Suppressor macrophage (primary cell): ENCODE data around the gene MICAL3.
"Not testable (repeated sequence)": the region's sequence is repeated elsewhere in the genome, so short reads cannot be mapped to it uniquely, and the experiment has no call there.

Source experiments
- DNase-seq, 4 experiments: peaks; one replicate each; pipeline ENCODE4 v3.0.0-alpha.2; 2020 to 2022

Gene MICAL3

DNA sequence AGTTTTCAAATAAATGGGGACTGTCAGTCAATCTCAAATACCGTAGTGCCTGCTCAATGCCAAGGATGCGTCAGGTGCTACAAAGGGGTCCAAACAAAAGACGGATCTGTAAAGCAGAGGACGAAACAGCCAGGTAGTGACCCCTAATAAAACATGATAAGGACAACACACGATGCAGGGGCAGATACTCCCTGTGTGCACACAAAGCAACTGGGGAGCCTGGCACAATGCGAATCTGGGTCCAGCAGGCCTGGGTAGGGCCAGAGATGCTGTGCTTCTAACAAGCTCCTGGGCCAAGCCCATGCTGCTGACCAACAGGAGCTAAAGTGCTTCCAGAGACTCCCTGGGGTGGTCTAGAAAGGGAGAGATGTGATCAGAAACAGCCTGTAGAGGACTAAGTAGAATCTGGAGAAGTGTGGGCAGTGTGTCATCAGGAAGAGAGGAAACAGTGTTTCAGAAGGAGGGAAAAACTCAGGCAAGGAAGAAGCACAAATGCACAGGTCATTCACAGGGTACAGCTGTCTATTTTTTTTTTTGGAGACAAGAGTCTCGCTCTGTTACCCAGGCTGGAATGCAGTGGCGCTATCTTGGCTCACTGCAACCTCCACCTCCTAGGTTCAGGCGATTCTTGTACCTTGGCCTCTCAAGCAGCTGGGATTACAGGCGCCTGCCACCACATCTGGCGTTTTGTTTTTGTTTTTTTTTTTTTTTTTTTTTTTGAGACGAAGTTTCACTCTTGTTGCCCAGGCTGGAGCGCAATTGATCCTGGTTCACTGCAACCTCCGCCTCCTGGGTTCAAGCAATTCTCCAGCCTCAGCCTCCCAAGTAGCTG, 74.5 kb downstream of the MICAL3 start:
- no peak for DNase-seq

DNA sequence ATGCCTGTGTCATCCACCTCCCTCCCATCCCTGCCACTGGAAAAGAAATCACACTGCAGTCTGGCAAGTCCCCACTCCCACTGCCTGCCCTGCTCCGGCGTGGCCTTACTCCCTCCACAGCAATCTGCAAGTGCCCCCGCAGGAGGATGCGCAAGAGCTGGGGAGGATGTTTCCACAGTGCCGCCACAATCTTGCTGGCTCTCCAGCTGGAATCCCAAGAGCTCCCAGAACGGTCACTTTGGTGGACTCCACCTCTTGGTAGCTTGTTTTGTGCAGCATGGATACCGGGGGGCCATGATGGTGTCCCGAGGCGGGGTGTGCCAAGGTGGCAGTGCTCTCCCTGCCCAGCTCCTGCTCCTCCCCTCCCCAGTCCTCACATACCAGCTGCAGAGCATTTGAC, 76.3 kb downstream of the MICAL3 start:
- no peak for DNase-seq

DNA sequence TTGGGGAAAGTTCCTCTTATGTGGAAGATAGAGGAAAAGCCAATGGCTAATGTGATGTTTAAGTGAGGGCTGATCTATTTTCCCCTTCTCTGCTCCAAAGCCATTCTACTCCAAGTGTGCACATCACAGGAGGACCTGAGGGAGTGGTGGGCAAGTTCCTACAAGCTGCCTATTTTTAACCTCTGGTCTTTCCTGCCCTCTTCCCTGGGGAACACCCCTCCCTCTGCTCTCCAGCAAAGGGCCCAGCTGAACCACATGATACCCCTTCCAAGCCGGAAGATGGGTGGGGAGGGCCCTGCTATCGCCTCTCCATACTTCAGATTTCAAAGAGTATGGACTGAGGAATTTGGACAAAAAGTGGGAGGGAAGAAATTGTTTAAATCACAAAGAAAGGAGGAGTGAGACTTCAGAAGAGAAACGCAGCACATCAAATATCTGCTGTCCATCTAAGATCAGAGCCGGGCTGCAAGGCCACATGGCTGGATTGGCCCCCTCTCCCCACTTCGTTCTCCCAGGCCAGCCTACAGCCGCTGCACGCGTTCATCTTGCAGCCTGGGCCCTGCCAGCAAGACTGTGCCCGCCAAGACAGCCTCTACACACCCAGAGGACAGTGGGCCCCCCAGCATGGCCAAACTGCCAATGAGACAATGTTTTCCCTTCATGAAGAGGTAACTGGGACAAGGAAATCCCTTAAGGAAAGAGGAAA, 77.5 kb downstream of the MICAL3 start:
- no peak for DNase-seq

DNA sequence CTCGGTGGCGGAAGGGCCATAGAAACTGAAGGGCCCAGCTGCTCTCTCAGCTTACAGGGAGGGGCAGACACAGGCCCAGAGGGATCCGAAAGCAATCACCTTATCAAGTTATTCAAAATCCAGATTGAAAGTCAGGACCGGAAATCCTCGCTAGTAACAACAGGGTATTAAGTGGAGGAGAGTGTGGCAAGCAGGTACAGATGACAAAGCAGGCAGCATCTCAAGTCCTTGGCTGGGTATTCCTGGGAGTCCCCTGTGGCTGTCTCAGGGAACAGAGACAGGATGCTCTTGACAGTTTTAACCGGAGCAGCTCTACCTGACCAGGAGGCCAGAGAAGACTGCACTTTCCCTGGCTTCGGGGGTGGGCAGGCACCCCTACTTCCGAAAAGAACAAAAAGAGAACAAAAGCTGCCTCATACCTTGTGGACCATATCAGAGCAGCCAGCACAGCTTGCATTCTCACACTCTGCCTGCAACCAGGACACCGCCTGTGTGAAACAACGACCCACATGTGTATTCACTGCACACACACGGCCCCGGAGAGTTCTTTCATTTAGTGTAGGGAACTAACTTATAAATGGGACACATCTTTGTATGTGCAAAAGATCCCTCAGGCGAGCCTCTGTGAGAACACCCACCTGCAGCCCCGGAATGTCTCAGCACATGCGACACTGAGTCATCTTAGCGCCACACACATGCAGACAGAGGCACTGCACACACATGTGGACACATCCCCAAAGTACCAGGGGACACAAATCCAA, 78.3 kb downstream of the MICAL3 start:
- no peak for DNase-seq

DNA sequence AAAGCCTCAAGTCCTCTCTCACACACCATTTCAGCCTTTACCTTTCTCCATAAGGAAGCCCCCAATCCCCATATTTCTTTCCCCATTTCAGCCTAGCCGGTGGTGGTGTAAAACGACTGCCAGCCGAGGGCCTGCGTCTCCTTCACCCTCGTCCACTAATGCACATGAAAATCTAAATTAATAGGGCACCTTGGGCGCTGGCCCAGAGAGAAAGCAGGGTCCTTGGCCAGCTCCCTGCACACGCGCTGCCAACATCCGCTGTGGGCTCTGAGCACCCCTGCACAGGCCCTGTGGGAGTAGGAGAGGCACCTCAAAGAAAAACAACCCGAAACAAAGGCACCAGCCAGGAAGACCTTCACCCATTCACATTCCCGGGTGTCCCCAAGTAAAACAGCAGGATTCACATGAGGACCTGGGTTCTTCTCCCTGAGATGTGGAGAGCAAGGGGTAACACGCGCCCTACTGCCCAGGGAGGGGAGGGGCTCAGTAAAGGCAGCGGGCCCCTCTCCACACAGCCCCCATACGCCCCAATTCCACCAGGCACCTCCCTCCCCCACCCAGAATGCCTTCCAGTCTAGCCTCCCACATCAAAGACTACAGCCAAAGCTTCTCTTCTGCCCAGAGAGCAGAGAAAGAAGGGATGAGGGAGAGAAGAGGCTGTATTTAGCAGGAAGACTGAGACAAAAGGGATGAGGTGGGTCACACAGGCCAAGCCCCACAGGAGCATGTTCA, 79.0 kb downstream of the MICAL3 start:
- no peak for DNase-seq

DNA sequence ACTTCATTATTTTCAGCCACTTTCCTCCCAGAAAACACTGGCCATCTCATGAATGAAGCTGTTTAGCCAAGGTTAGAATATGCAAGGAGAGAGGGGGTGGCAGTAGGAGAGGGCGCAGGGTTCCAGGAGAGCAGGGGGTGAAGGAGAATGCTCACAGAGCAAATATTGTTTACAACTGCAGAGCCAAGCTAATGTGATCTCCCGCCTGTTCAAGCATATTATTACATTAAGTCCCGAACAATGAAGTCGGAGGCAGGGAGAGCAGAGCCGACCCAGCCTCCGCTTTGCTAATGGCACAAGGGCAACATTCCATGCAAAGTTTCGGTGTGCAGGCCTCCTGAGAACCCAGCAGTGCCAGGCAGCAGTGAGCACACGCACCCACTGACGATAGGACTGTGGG, 80.1 kb downstream of the MICAL3 start:
- DNase-seq: no peak

DNA sequence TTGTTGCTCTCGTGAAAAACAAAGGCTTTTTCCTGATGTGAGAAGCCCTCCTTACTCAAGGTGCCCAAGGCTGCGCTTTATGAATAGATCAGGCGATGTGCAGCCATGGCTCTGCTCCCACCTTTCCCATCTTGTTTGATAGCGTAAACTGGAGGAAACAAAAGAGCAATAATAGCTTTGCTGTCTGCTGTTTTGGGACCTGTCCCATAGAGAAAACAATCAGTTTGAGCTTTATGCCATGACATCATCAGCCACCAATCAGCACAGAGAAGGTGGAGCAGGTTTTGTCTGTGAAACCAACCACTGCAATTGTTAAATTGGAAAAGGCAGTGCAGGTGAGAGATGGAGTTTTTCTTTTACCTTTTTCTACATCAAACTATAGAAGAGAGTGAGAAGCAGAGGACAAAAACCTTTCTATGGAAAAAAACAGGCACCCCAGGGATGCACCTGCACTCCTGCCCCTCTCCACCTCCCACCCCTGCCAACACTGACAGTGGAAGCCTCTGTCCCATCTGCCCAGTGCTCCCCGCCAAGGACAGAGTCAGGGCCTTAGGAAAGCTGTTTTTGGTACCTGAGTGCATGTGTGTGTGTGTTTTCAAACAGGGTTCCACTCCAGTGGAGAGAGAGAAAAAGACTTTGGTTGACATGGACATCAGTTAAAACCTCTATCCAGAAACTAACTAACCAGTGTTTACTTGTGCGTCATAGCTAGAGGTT, 80.7 kb downstream of the MICAL3 start:
- no peak for DNase-seq

DNA sequence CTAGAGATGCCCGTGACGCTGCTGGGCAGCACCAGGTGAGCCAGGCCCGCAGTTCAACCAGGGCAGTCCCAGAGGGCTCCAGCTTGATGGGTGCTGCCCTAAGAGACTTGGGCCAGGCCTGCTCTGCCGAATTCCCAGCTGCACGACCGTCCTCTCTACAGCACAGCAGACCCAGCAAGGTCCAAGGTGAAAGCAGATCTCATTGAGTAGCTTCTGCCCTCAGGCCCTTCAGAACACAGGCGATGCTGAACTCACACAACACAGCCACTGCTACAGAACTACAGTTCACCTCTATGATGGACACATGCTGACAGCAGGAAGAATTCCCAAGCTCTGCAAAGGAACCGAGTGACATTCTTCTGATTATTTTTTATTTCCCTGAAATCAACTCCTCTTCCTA, 81.6 kb downstream of the MICAL3 start:
- DNase-seq: no peak

DNA sequence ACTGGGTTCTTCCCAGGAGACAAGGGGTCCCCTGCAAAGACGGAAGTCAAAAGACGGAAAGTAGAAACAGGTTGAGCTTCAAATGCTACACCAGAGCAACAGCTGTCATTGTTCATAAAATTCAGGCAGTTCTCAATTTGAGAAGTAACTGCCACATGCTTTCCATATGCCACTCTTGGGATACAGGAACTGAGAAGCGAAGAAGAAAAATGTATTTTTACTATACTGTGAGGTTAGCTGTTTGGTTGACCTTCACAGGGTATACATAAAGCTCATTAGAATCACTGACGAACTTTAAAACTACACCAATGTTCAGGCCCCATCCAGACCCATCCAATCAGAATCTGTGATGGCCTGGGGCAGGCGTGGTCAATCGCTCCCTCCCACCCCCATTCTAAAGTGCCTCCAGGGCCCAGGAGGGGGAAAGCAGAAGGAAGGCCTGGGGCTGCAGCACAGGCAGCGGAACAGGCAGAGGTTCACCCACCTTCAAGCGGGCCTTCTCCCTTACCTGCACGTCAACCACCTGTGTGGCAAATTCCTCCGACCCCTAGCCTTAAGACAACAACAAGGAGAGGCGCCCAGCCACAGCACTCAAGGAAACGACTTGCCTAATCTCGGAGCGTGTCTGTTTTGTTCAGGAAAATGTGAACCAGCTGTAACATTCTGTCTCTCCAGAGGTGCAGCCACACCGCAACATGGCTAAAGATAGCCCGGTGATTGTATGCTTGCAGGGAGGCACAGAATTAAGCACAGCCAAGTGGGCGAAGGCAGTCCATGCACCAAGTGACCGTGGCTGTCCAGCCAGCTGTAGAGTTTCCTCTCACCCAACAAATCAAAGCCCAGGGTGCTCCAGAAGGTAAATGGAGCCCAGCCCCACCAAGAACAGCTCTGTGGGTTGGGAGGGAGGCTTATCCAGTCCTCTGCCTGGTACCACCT, 82.6 kb downstream of the MICAL3 start:
- no peak for DNase-seq

DNA sequence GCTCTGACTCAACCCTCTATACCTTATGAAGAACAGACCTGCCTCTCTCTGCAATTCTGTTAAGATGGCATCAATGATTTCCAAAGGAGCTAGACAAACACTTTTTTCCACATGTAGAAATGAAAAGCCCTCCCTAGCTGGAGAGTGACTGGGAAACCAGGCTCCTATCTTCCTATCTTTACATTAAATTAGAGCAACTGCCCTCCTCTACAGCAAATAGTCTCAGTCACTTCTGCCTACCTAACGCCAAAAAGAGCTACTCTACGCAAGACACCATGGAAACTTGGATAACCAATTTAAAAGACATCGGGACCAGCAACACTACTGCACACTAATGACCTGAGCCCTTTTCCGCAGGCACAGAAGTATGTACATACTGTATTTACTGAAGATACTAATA, 84.8 kb downstream of the MICAL3 start:
- DNase-seq: no peak

DNA sequence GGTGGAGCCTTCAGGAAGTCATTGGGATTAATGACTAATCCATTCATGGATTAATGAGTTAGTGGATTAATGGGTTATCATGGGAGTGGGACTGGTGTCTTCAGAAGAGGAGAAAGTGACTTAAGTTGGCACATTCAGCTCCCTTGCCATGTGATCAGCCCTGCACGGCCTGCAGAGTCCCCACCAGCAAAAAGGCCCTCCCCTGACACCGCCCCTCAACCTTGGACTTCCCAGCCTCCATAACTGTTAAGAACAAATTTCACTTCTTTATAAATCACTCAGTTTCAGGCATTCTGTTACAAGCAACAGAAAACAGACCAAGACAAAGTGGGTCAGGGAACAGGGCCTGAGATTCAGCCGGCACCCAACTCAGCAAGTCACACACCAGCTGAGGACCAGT, 85.3 kb downstream of the MICAL3 start:
- DNase-seq: no peak

DNA sequence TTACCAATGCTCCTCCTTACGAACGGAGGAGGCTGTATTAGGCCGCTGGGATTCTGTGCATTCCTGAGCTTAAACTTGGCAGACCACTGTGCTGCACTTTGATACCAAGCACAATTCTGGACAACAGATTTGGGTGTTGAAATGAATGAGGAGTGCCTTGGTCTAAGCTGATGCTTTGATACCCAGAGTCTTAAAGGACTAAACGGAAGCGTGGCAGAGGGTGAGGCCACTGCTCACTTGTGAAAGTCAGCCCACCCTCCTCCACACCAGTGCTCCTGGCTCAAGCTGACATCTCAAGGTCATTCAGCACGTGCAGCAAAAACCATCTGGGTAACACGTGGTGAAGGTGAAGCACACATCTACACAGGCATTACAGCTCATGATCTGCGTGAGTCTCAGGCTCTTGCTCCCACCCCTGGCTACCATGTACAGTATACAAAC, 85.9 kb downstream of the MICAL3 start:
- no peak for DNase-seq

DNA sequence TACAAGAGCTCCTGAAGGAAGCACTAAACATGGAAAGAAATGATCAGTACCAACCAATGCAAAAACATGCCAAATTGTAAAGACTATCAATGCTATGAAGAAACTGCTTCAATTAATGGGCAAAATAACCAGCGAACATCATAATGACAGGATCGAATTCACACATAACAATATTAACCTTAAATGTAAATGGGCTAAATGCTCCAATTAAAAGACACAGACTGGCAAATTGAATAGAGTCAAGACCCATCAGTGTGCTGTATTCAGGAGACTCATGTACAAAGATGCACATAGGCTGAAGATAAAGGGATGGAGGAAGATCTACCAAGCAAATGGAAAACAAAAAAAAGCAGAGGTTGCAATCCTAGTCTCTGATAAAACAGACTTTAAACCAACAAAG, 91.9 kb downstream of the MICAL3 start:
- not testable (repeated sequence) for DNase-seq

DNA sequence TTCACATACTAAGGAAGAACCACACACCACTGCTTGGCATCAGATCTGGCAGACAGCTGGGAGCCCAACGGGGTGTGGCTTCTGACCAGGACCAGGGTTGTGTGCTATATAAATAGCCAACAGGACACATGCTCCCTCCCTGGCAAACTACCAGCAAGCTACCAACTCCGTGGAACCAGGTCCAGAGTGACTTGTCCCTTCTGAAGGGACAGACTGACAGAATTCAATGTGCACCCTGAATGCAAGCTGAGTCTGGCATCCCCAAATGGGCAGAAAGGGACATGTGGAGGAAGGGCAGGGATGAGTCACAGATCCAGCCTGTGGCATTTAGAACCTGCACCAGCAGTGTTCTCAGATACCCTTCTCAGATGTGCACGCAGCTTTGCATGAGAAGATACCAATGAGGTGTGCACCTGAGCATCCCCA, 92.9 kb downstream of the MICAL3 start:
- no peak for DNase-seq

DNA sequence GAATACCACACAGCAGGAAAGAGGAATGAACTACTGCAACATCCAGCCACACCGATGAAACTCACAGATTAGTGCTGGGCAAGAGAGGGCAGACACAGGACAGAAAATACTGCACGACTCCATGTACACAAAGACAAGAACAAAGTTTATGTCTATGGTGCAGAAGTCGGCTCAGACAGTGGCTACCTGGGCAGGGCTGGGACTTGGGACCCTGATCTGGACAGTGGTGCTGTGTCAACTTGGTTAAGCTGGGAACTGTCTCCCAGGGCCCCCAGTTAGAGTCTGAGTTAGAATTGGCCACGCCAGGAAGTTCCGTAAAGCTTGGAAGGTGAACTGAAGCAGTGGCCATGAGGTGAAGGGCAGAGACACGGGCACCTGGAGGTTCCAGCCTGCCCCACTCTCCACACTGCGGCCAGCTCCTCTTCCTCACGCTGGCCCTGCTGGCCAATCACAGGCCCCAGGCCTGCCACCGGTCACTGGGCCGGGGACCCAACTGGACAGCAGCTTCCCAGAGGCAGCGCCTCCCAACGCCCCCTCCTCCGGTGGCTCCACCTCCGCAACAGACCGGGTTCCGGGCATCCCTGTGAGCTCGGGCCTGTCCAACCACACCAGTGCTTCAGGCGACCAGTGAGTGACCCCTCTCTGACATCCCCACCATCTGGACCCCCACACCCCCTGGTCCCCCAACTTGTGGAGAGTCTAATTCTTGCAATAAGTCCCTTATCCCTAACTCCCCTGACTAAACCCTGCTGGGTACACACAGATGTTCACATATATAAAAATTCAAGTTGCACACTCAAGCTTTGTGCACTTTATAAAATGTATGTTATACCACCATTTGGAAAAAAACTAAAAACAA, 93.7 kb downstream of the MICAL3 start:
- DNase-seq: no peak

DNA sequence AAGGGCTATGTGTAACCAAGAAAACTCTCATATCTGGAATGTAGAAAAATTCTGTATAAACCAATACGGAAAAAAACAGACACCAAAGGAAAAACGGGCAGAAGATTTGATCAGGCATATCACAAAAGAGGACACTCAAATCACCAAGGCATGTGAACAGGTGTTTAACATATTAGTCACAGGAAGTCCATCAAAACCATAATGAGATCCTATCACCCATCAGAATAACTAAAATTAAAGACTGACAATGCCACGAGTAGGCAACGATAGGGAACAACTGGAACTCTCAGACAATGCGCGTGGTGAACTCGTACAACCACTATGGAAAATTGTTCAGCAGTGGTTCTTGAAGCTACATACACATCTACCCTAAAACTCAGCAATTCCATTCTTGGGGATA, 94.5 kb downstream of the MICAL3 start:
- DNase-seq: no peak

DNA sequence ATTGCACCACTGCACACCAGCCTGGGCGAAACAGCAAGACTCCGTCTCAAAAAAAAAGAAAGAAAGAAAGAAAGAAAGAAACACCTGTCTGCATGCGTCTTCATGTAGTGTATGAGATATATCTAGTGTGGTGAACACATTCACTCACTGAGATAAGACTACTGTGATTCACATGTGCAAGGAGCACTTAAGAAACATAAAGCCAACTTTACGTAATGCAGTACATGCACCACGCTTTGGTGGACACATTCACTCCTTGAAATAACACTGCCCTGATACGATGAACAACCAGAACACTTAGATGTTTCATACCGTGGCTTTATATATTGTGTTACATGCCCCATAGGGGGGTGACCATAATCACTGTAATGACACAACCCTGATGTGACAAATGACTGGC, 96.0 kb downstream of the MICAL3 start:
- DNase-seq: no peak

DNA sequence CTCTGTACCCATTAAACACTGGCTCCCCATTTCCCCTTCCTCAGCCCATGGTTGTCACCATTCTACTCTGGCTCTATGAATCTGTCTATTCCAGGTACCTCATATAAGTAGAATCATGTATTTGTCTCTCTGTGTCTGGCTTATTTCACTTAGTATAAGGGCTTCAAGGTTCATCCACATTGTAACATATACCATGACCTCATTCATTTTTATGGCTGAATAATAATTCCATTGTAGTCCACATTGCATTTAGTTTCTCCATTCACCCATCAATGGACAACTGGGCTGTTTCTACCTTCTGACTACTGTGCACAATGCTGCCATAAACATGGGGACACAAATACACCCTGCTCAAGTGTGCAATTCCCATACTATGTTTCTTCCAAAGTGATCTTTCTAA, 97.3 kb downstream of the MICAL3 start:
- no peak for DNase-seq

DNA sequence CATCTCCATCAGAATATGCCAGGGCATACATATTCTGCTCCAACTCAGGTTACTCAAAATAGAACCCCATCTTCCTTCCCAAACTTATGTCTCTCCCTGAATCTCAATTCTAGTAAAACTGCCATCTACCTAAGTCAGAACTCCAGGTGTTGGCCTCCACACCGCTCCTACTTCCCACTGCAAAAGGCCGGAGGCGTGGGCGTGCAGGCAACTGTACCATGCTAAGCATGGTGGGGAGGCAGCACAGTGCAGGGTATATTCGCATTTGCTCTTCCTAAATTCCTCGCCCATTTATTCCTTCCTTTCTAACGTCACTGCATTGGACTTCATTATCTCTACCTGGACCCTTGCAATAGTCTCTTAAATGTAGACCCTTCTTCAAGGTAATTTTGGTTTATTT, 97.8 kb downstream of the MICAL3 start:
- DNase-seq: no peak

DNA sequence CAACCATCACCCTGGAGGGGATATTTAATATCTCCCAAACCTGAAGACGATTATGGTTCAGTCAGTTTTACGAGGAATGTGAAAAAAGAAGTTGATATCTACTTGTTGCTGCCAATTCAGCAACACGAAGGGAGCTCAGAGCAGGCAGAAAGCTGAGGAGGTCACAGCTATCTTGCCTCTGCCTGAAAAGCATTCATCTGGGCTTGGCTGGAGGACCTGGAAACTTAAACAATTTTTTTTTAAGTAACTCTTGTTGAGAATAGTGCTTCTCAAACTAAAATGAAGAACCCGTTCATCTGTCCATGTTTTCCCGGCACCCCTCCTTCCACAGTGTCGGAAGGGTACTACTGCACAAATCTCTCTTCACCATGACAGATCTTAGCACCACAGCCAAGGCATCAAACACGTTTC, 98.9 kb downstream of the MICAL3 start:
- no peak for DNase-seq
